H9 (cell line): ENCODE data around the gene ATAD3B. TPM values are rescaled to one million over a fixed set of nuclear protein-coding genes. Genes with fewer than 3 reads are reported as not detected.
"Not testable (repeated sequence)": the region's sequence is repeated elsewhere in the genome, so short reads cannot be mapped to it uniquely, and the experiment has no call there.

ENCODE experiments used
- DNase-seq: peaks from one replicate; pipeline ENCODE4 v3.0.0-alpha.2; 2017
- H2AFZ ChIP-seq: one replicate; pipeline ENCODE4 v1.6.1; 2013; ENCODE audit warnings: mild to moderate bottlenecking, low read length, control low read depth, moderate library complexity
- H2AK5ac ChIP-seq: 2 replicates; pipeline ENCODE4 v1.6.1; 2013; ENCODE audit warnings: low read length, control low read depth, mixed read lengths; ENCODE audit not compliant: insufficient read length
- H2BK120ac ChIP-seq: one replicate; pipeline ENCODE4 v1.6.1; 2013; ENCODE audit warnings: low read depth, mild to moderate bottlenecking, low read length, control low read depth, inconsistent platforms; ENCODE audit not compliant: poor library complexity, severe bottlenecking
- H2BK12ac ChIP-seq: 2 replicates; pipeline ENCODE4 v1.6.1; 2013; ENCODE audit warnings: low read length, control low read depth, mixed read lengths, low read depth; ENCODE audit not compliant: insufficient read length
- H2BK15ac ChIP-seq: 2 replicates; pipeline ENCODE4 v1.6.1; 2013; ENCODE audit warnings: low read depth, low read length, control low read depth
- H2BK20ac ChIP-seq: one replicate; pipeline ENCODE4 v1.6.1; 2013; ENCODE audit warnings: low read depth, mild to moderate bottlenecking, low read length, control low read depth, inconsistent platforms; ENCODE audit not compliant: poor library complexity, severe bottlenecking
- H2BK5ac ChIP-seq: 2 replicates; pipeline ENCODE4 v1.6.1; 2013; ENCODE audit warnings: low read length, control low read depth, mixed read lengths; ENCODE audit not compliant: insufficient read length
- H3K14ac ChIP-seq: 2 replicates; pipeline ENCODE4 v1.6.1; 2013; ENCODE audit warnings: low read length, control low read depth; ENCODE audit not compliant: insufficient read depth
- H3K18ac ChIP-seq: 2 replicates; pipeline ENCODE4 v1.6.1; 2013; ENCODE audit warnings: low read depth, mild to moderate bottlenecking, mixed read lengths, low read length, control low read depth; ENCODE audit not compliant: insufficient read length
- H3K23ac ChIP-seq: 2 replicates; pipeline ENCODE4 v1.6.1; 2013; ENCODE audit warnings: low read length, control low read depth, mixed read lengths, low read depth; ENCODE audit not compliant: insufficient read length
- H3K23me2 ChIP-seq: 2 replicates; pipeline ENCODE4 v1.6.1; 2013; ENCODE audit warnings: low read depth, mild to moderate bottlenecking, mixed read lengths, low read length, control low read depth; ENCODE audit not compliant: insufficient read length, poor library complexity, severe bottlenecking
- H3K27ac ChIP-seq: 2 replicates; pipeline ENCODE4 v1.5.1; 2013; ENCODE audit warnings: low read length, control low read depth, mixed read lengths, low read depth; ENCODE audit not compliant: insufficient read length
- H3K27me3 ChIP-seq: 2 replicates; pipeline ENCODE4 v1.6.1; 2013; ENCODE audit warnings: low read length, control low read depth, inconsistent platforms; ENCODE audit not compliant: insufficient read depth
- H3K4ac ChIP-seq: 2 replicates; pipeline ENCODE4 v1.6.1; 2013; ENCODE audit warnings: low read depth, mild to moderate bottlenecking, control low read depth, inconsistent platforms, low read length, moderate library complexity
- H3K4me1 ChIP-seq: 2 replicates; pipeline ENCODE4 v1.6.1; 2013; ENCODE audit warnings: low read length, control low read depth, inconsistent platforms; ENCODE audit not compliant: insufficient read depth
- H3K4me2 ChIP-seq: 2 replicates; pipeline ENCODE4 v1.6.1; 2013; ENCODE audit warnings: low read length, control low read depth, mixed read lengths; ENCODE audit not compliant: insufficient read length, insufficient read depth
- H3K56ac ChIP-seq: 2 replicates; pipeline ENCODE4 v1.6.1; 2013; ENCODE audit warnings: low read depth, mild to moderate bottlenecking, mixed read lengths, low read length, control low read depth; ENCODE audit not compliant: insufficient read length
- H3K79me1 ChIP-seq: 2 replicates; pipeline ENCODE4 v1.6.1; 2013; ENCODE audit warnings: low read depth, mild to moderate bottlenecking, moderate library complexity, low read length, control low read depth, inconsistent platforms; ENCODE audit not compliant: insufficient read depth, poor library complexity, severe bottlenecking
- H3K79me2 ChIP-seq: 2 replicates; pipeline ENCODE4 v1.6.1; 2013; ENCODE audit warnings: low read length, control low read depth, inconsistent platforms; ENCODE audit not compliant: insufficient read depth
- H3K9ac ChIP-seq: 2 replicates; pipeline ENCODE4 v1.6.1; 2013; ENCODE audit warnings: low read length, control low read depth, mixed read lengths; ENCODE audit not compliant: insufficient read length; ENCODE audit errors: extremely low read depth
- H3K9me3 ChIP-seq: one replicate; pipeline ENCODE4 v1.6.1; 2013; ENCODE audit warnings: low read depth, low read length, inconsistent platforms; ENCODE audit not compliant: control insufficient read depth
- H3T11ph ChIP-seq: one replicate; pipeline ENCODE4 v1.6.1; 2013; ENCODE audit warnings: mild to moderate bottlenecking, low read length, control low read depth, inconsistent platforms
- H4K20me1 ChIP-seq: one replicate; pipeline ENCODE4 v1.6.1; 2013; ENCODE audit not compliant: control insufficient read depth, insufficient read length, insufficient read depth
- H4K5ac ChIP-seq: 2 replicates; pipeline ENCODE4 v1.6.1; 2013; ENCODE audit warnings: low read depth, mild to moderate bottlenecking, mixed read lengths, low read length, control low read depth; ENCODE audit not compliant: insufficient read length
- H4K8ac ChIP-seq: replicated peaks from 2 replicates; pipeline ENCODE4 v1.6.1; 2013; ENCODE audit warnings: low read length, control low read depth, mixed read lengths, low read depth; ENCODE audit not compliant: insufficient read length
- H4K91ac ChIP-seq: 2 replicates; pipeline ENCODE4 v1.6.1; 2013; ENCODE audit warnings: low read depth, mild to moderate bottlenecking, moderate library complexity, mixed read lengths, low read length, control low read depth; ENCODE audit not compliant: insufficient read length
- H3K27ac Mint-ChIP-seq, 3 experiments: 2 replicates in 2 of 3; 3 replicates in 1 of 3; pipeline ENCODE4 v1.8.0; 2020 to 2021; ENCODE audit warnings: mixed read lengths in 3 of 3, mild to moderate bottlenecking in 1 of 3, moderate library complexity in 1 of 3
- H3K27me3 Mint-ChIP-seq: 2 replicates; pipeline ENCODE4 v1.8.0; 2021; ENCODE audit warnings: low read depth, mild to moderate bottlenecking, moderate library complexity, mixed read lengths
- H3K36me3 Mint-ChIP-seq, 3 experiments: 2 replicates in 2 of 3; 3 replicates in 1 of 3; pipeline ENCODE4 v1.8.0; 2020 to 2021; ENCODE audit warnings: low read depth in 3 of 3, mixed read lengths in 3 of 3; ENCODE audit not compliant: insufficient read depth in 1 of 3
- H3K4me1 Mint-ChIP-seq, 2 experiments: 2 replicates each; pipeline ENCODE4 v1.8.0; 2020; ENCODE audit warnings: mixed read lengths in 2 of 2
- H3K4me3 Mint-ChIP-seq, 2 experiments: 2 replicates in 1 of 2; 3 replicates in 1 of 2; pipeline ENCODE4 v1.8.0; 2020 to 2021; ENCODE audit warnings: mild to moderate bottlenecking in 2 of 2, mixed read lengths in 2 of 2, moderate library complexity in 1 of 2
- H3K9me3 Mint-ChIP-seq, 2 experiments: 2 replicates in 1 of 2; 3 replicates in 1 of 2; pipeline ENCODE4 v1.8.0; 2020; ENCODE audit warnings: mild to moderate bottlenecking in 2 of 2, mixed read lengths in 2 of 2, moderate library complexity in 1 of 2
- CTCF ChIP-seq: fragments of 200-600 bp; sonication (generic); conservative IDR thresholded peaks from 3 replicates; pipeline ENCODE4 v1.8.0; 2021; ENCODE audit warnings: antibody characterized with exemption, mild to moderate bottlenecking
- WGBS: extraction: QIAGEN DNeasy Blood & Tissue Kit; methylation state at CpG from one replicate; pipeline ENCODE4 v1.1.7; 2013; ENCODE audit warnings: missing lambda C conversion rate, low lambda C conversion rate, mixed read lengths; ENCODE audit not compliant: insufficient read length; ENCODE audit errors: extremely low coverage; 5-methylcytosine and 5-hydroxymethylcytosine counted together
- total RNA-seq: library from RNA; stranded (reverse); gene quantifications from 2 replicates; pipeline ENCODE4 v1.2.1, GENCODE V29; 2021

The ATAD3B gene
- total RNA-seq, 1 experiment from 2014 or later, result 78.6 TPM

GRCh38 chr1:1428174-1428573 lies 43.4 kb upstream of the ATAD3B start:
- H4K20me1 ChIP-seq, result no peaks in the 10 kb centered on the region
- H3K18ac ChIP-seq, result no peak overlapping the region
- peak overlapping the region in 1 of 3 experiments; percentile 10; a peak in 1 of 7 replicates for H3K27ac Mint-ChIP-seq
- H3K4me2 ChIP-seq, result no peak overlapping the region
- no peak overlapping the region for H3K14ac ChIP-seq
- H3K23ac ChIP-seq, result no peak overlapping the region
- TF ChIP-seq CTCF, result no peak
- H3K9me3 Mint-ChIP-seq, result peaks cover 3 to 4% of the 10 kb centered on the region in 2 experiments; a peak in 4 of 5 replicates
- no peak overlapping the region for H2BK5ac ChIP-seq
- peaks cover 3 to 5% (median 4%) of the 10 kb centered on the region in 3 experiments; a peak in 6 of 7 replicates for H3K36me3 Mint-ChIP-seq
- no peak overlapping the region for H2AFZ ChIP-seq
- H2AK5ac ChIP-seq, result no peak overlapping the region
- no peaks in the 10 kb centered on the region for H3K79me2 ChIP-seq
- no peaks in the 10 kb centered on the region for H3K79me1 ChIP-seq
- H2BK12ac ChIP-seq, result no peak overlapping the region
- WGBS, result no CpG with 5 or more reads among the region's 19 CpGs
- H3K27me3 Mint-ChIP-seq, result no peaks in the 10 kb centered on the region
- H3T11ph ChIP-seq, result no peak overlapping the region
- no peak overlapping the region for H3K27ac ChIP-seq
- H3K4me3 Mint-ChIP-seq, result peak overlapping the region; percentile 43 to 70
- DNase-seq, result peak; percentile 32
- no peak overlapping the region for H3K9ac ChIP-seq
- H3K4me1 ChIP-seq, result peaks cover 2% of the 10 kb centered on the region; the same call in 1 of the 2 replicates
- H3K9me3 ChIP-seq, result no peaks in the 10 kb centered on the region
- H4K91ac ChIP-seq, result no peak overlapping the region
- H2BK120ac ChIP-seq, result no peak overlapping the region
- H2BK20ac ChIP-seq, result no peak overlapping the region
- H3K27me3 ChIP-seq, result no peaks in the 10 kb centered on the region
- H3K56ac ChIP-seq, result no peak overlapping the region
- H3K23me2 ChIP-seq, result peaks cover 3% of the 10 kb centered on the region
- no peak overlapping the region for H4K8ac ChIP-seq
- no peak overlapping the region for H4K5ac ChIP-seq
- H3K4ac ChIP-seq, result no peak overlapping the region
- no peak overlapping the region for H2BK15ac ChIP-seq
- H3K4me1 Mint-ChIP-seq, result peaks cover 31 to 48% of the 10 kb centered on the region in 2 experiments

DNA sequence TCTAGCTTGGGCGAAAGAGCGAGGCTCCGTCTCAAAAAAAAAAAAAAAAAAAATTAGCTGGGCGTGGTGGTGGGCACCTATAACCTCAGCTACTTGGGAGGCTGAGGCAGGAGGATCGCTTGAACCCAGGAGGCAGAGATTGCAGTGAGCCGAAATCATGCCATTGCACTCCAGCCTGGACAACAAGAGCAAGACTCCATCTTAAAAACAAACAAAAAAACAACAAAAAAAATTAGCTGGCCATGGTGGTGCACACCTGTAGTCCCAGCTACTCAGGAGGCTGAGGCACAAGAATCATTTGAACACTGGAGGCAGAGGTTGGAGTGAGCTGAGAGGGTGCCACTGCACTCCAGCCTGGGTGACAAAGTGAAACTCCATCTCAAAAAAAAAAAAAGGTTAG lies 42.6 kb upstream of the ATAD3B start:
- WGBS, result no CpG with 5 or more reads among the region's 6 CpGs
- DNase-seq, H3K9ac ChIP-seq, H4K5ac ChIP-seq, H3K79me1 ChIP-seq, H3K27me3 ChIP-seq, H3K56ac ChIP-seq, H3K27ac Mint-ChIP-seq, H3K9me3 ChIP-seq, H3K23ac ChIP-seq, H3K18ac ChIP-seq, H3K36me3 Mint-ChIP-seq, H2BK12ac ChIP-seq, H4K91ac ChIP-seq, H3K79me2 ChIP-seq, H2AFZ ChIP-seq, H3K4ac ChIP-seq, H2BK20ac ChIP-seq, H2BK120ac ChIP-seq, H3K4me1 ChIP-seq, H2BK15ac ChIP-seq, H3K4me2 ChIP-seq, H2AK5ac ChIP-seq, H3T11ph ChIP-seq, H4K20me1 ChIP-seq, H4K8ac ChIP-seq, H3K27me3 Mint-ChIP-seq, H3K23me2 ChIP-seq, H3K9me3 Mint-ChIP-seq, H3K14ac ChIP-seq, H3K27ac ChIP-seq, H2BK5ac ChIP-seq: not testable (repeated sequence)
- H3K4me3 Mint-ChIP-seq, result peak overlapping the region in 1 of 2 experiments; percentile 26; a peak in 2 of 5 replicates
- peaks cover 32 to 50% of the 10 kb centered on the region in 2 experiments for H3K4me1 Mint-ChIP-seq
